ENCODE results near the gene PLEKHA5.

DNA sequence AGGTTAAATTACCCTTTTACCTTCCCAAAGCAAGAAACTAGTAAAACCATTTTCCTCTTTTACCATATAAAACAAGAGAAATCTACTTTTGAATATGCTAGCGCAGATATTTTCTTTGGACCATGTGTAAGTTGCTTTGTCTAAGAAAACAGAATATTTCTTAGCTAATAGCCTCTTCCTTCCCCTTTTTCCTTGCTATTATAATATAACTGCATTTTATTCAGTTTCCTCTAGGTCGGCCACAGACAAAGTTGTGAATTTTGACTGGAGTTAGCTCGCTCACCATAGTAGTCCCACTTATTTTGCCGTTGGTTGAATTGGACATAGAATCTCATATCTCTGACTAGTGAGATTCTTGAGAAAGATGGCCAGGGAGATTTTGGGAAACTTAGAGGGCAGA, 115.6 kb downstream of the PLEKHA5 start:
- TF ChIP-seq POLR2AphosphoS5 (IDR thresholded peaks at IDR 0.05), result no peak
- TF ChIP-seq, protein P1, sequence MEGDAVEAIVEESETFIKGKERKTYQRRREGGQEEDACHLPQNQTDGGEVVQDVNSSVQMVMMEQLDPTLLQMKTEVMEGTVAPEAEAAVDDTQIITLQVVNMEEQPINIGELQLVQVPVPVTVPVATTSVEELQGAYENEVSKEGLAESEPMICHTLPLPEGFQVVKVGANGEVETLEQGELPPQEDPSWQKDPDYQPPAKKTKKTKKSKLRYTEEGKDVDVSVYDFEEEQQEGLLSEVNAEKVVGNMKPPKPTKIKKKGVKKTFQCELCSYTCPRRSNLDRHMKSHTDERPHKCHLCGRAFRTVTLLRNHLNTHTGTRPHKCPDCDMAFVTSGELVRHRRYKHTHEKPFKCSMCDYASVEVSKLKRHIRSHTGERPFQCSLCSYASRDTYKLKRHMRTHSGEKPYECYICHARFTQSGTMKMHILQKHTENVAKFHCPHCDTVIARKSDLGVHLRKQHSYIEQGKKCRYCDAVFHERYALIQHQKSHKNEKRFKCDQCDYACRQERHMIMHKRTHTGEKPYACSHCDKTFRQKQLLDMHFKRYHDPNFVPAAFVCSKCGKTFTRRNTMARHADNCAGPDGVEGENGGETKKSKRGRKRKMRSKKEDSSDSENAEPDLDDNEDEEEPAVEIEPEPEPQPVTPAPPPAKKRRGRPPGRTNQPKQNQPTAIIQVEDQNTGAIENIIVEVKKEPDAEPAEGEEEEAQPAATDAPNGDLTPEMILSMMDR (IDR thresholded peaks at IDR 0.05), result no peak
- TF ChIP-seq POLR2A (IDR thresholded peaks at IDR 0.05), result no peak

Data from sigmoid colon (tissue), 4 donors.